Measurements from ENCODE around the gene MELK.

Gene MELK

GRCh38 chr9:36597412-36598178, 24.9 kb downstream of the MELK start:
- Histone ChIP-seq H3K36me3 (peaks cover 0 to 100% (median 97%) of the 10 kb centered on the region in 11 experiments; a peak in 21 of 22 replicates), H3K4me2 (no peak overlapping the region), H3K4me3 (no peak overlapping the region), H3K27ac (no peak overlapping the region), H3K27me3 (no peaks in the 10 kb centered on the region), H3K9me3 (replicated peaks in 1 of 11) (no peaks in the 10 kb centered on the region), H3K4me1 (no peaks in the 10 kb centered on the region), H3K9ac (no peak overlapping the region), H4K20me1 (peaks cover 0 to 21% (median 0%) of the 10 kb centered on the region in 11 experiments; a peak in 3 of 22 replicates)
- TF ChIP-seq Cebpa-rat (IDR thresholded peaks at IDR 0.05) = no peak

GRCh38 chr9:36598273-36598672, 25.6 kb downstream of the MELK start:
- Histone ChIP-seq H4K20me1 (peaks cover 0 to 20% (median 0%) of the 10 kb centered on the region in 11 experiments; a peak in 3 of 22 replicates), H3K4me2 (no peak overlapping the region)

GRCh38 chr9:36603006-36603405, 30.3 kb downstream of the MELK start:
- Histone ChIP-seq H3K9ac (no peak overlapping the region), H3K4me1 (no peaks in the 10 kb centered on the region), H3K4me2 (no peak overlapping the region), H3K27ac (no peak overlapping the region), H4K20me1 (peaks cover 0 to 12% (median 0%) of the 10 kb centered on the region in 11 experiments; a peak in 1 of 22 replicates), H3K36me3 (peaks cover 0 to 95% (median 91%) of the 10 kb centered on the region in 11 experiments; a peak in 21 of 22 replicates), H3K27me3 (no peaks in the 10 kb centered on the region), H3K9me3 (replicated peaks in 1 of 11) (no peaks in the 10 kb centered on the region), H3K4me3 (no peak overlapping the region)
- no peak for TF ChIP-seq Cebpa-rat (IDR thresholded peaks at IDR 0.05)

More at GRCh38 chr9:36598273-36598672, 25.6 kb downstream of the MELK start:
- Histone ChIP-seq H3K36me3 (peaks cover 0 to 100% (median 97%) of the 10 kb centered on the region in 11 experiments; a peak in 21 of 22 replicates), H3K4me1 (no peaks in the 10 kb centered on the region), H3K27ac (no peak overlapping the region), H3K9me3 (replicated peaks in 1 of 11) (no peaks in the 10 kb centered on the region), H3K27me3 (no peaks in the 10 kb centered on the region), H3K9ac (no peak overlapping the region), H3K4me3 (no peak overlapping the region)
- TF ChIP-seq Cebpa-rat (IDR thresholded peaks at IDR 0.05) = no peak

DNA sequence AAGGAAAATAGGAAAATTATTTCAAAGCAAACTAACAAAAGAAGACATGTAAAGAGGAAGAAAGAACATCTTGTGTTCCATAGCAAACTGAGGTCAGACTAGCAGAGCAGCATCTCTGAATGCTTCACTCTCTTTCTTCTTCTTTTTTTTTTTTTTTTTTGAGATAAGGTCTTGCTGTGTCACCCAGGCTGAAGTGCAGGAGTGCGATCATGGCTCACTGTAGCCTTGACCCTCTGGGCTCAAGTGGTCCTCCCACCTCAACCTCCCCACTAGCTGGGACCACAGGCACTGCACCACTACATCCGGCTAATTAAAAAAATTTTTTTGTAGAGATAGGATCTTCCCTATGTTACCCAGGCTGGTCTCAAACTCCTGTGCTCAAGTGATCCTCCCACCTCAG, 36.6 kb downstream of the MELK start:
- H3K4me2 ChIP-seq = no peak overlapping the region
- H4K20me1 ChIP-seq = peaks cover 0 to 7% (median 0%) of the 10 kb centered on the region in 11 experiments; a peak in 1 of 22 replicates
- H3K36me3 ChIP-seq = peaks cover 0 to 95% (median 90%) of the 10 kb centered on the region in 11 experiments
- no peaks in the 10 kb centered on the region for H3K4me1 ChIP-seq
- no peak overlapping the region for H3K9ac ChIP-seq
- TF ChIP-seq Cebpa-rat (IDR thresholded peaks at IDR 0.05) = no peak
- H3K4me3 ChIP-seq = no peak overlapping the region
- peaks cover 0 to 7% (median 0%) of the 10 kb centered on the region in 11 experiments; a peak in 2 of 22 replicates for H3K9me3 ChIP-seq (replicated peaks in 1 of 11)
- no peaks in the 10 kb centered on the region for H3K27me3 ChIP-seq
- H3K27ac ChIP-seq = no peak overlapping the region

DNA sequence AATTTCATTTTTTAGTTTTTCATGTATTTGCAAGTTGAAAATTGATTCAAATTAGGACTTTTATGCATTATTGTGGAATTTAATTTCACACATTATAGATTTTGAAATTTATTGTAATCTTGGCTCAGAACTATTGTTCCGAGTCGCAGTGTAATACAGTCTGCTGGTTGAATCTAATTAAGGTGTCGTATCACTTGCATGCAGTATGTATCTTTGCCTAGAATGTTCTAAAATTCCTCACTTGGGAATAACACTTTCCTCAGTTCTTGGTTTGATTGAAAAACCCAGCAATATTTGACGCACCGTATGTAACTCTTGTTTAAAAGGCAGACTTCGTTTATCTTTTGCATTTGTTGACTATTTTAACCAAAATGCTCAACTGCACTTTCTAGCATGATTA, 49.4 kb downstream of the MELK start:
- H3K27ac ChIP-seq = no peak overlapping the region

DNA sequence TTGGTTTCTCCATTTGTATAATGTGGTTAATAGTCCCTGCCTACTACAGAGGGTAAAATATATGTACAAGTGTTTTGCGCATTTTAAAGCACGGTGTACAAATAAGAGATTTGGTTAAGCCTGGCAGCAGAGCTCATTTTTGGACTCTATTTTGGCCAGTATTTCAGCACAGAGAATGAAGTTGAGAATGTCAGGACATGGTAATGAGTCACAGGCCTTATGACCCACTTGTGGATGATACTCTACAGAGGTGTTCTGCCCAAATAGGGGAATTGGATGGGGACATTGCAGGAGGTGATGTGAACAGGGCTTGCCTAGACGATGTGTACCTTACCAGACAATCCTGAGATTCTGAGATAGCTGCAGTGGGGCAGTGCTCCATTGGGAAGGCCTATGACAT, 50.6 kb downstream of the MELK start:
- Histone ChIP-seq H3K27me3 (no peaks in the 10 kb centered on the region), H3K36me3 (peaks cover 0 to 95% (median 56%) of the 10 kb centered on the region in 11 experiments; a peak in 16 of 22 replicates), H3K9ac (no peak overlapping the region), H3K27ac (no peak overlapping the region), H3K9me3 (replicated peaks in 1 of 11) (no peaks in the 10 kb centered on the region), H3K4me2 (no peak overlapping the region), H3K4me3 (no peak overlapping the region), H4K20me1 (peaks cover 0 to 7% (median 0%) of the 10 kb centered on the region in 11 experiments; a peak in 3 of 22 replicates), H3K4me1 (no peaks in the 10 kb centered on the region)
- TF ChIP-seq Cebpa-rat (IDR thresholded peaks at IDR 0.05) = no peak

More for the DNA sequence above, 49.4 kb downstream of the MELK start:
- peaks cover 0 to 7% (median 0%) of the 10 kb centered on the region in 11 experiments; a peak in 2 of 22 replicates for H4K20me1 ChIP-seq
- no peaks in the 10 kb centered on the region for H3K27me3 ChIP-seq
- no peak overlapping the region for H3K4me2 ChIP-seq
- H3K36me3 ChIP-seq = peaks cover 0 to 98% (median 56%) of the 10 kb centered on the region in 11 experiments; a peak in 19 of 22 replicates
- H3K4me3 ChIP-seq = no peak overlapping the region
- H3K9me3 ChIP-seq (replicated peaks in 1 of 11) = no peaks in the 10 kb centered on the region
- no peaks in the 10 kb centered on the region for H3K4me1 ChIP-seq
- H3K9ac ChIP-seq = no peak overlapping the region
- no peak for TF ChIP-seq Cebpa-rat (IDR thresholded peaks at IDR 0.05)

DNA sequence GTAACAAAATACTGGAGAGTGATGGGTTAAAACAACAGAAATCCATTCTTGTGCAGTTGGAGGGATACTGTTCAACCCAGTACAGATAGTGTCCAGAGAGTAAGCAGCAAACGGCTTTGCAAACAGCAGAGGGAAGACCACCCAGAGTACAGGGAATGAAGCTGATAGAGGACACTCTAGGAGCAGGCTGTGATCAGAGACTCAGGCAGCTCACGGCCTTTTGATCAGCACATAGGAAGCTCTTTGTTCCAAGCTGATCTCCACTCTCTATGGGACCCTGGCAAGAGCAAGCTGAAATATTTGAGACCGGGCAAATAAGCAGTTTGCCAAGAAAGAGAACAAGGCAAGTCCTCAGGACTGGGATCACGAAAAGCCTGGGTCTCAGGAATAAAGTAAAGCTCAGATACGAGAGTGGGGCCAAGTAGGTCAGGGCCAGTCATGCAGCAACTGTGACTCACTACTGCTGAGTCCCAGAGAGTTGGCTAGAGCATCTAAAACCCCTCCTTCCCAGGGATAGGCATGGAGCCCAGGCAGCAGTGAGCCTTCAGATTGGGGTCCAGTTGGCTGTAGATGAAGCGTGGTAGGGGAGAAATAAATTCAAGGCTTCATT, 52.4 kb downstream of the MELK start:
- Histone ChIP-seq H3K4me3 (no peak overlapping the region), H3K27me3 (no peaks in the 10 kb centered on the region), H3K4me2 (no peak overlapping the region), H3K27ac (no peak overlapping the region), H4K20me1 (peaks cover 0 to 7% (median 0%) of the 10 kb centered on the region in 11 experiments; a peak in 3 of 22 replicates), H3K36me3 (peaks cover 0 to 96% (median 58%) of the 10 kb centered on the region in 11 experiments; a peak in 18 of 22 replicates), H3K9me3 (replicated peaks in 1 of 11) (no peaks in the 10 kb centered on the region), H3K9ac (no peak overlapping the region), H3K4me1 (no peaks in the 10 kb centered on the region)
- TF ChIP-seq Cebpa-rat (IDR thresholded peaks at IDR 0.05) = no peak

GRCh38 chr9:36632892-36633291, 60.2 kb downstream of the MELK start:
- H3K36me3 ChIP-seq = peaks cover 0 to 100% (median 81%) of the 10 kb centered on the region in 11 experiments; a peak in 19 of 22 replicates
- H4K20me1 ChIP-seq = peaks cover 0 to 6% (median 0%) of the 10 kb centered on the region in 11 experiments; a peak in 4 of 22 replicates
- no peaks in the 10 kb centered on the region for H3K27me3 ChIP-seq
- no peak overlapping the region for H3K27ac ChIP-seq
- no peak for TF ChIP-seq Cebpa-rat (IDR thresholded peaks at IDR 0.05)
- H3K9me3 ChIP-seq (replicated peaks in 1 of 11) = no peaks in the 10 kb centered on the region
- no peaks in the 10 kb centered on the region for H3K4me1 ChIP-seq
- H3K4me3 ChIP-seq = no peak overlapping the region
- H3K4me2 ChIP-seq = no peak overlapping the region
- H3K9ac ChIP-seq = no peak overlapping the region

Measured in BLaER1 treated with 17β-estradiol and CSF1 and Interleukin-3, amounts not matched to agents 10 nM and 100 nM (cell line).